Neural crest cell (in vitro differentiated cells): Measurements from ENCODE around the gene FSD1. TPM values are rescaled to one million over a fixed set of nuclear protein-coding genes. Genes with fewer than 3 reads are reported as not detected.
A peak's percentile ranks its signal among the peaks of the same experiment; 100 is the strongest.

Source experiments
- DNase-seq: peaks from one replicate; pipeline ENCODE4 v3.0.0; 2021; ENCODE audit warnings: low read depth, mixed read lengths, low spot score
- H3K27ac Mint-ChIP-seq: one replicate; pipeline ENCODE4 v1.8.0; 2021; ENCODE audit warnings: mild to moderate bottlenecking, mixed read lengths; ENCODE audit not compliant: unreplicated experiment
- H3K27me3 Mint-ChIP-seq: 2 replicates; pipeline ENCODE4 v1.8.0; 2021; ENCODE audit warnings: low read depth, mild to moderate bottlenecking, mixed read lengths
- H3K36me3 Mint-ChIP-seq: 2 replicates; pipeline ENCODE4 v1.8.0; 2021; ENCODE audit warnings: low read depth, mild to moderate bottlenecking, mixed read lengths
- H3K4me1 Mint-ChIP-seq: 2 replicates; pipeline ENCODE4 v1.8.0; 2021; ENCODE audit warnings: mixed read lengths
- H3K4me3 Mint-ChIP-seq: one replicate; pipeline ENCODE4 v1.8.0; 2021; ENCODE audit warnings: mild to moderate bottlenecking, mixed read lengths
- H3K9me3 Mint-ChIP-seq: 2 replicates; pipeline ENCODE4 v1.8.0; 2021; ENCODE audit warnings: mixed read lengths
- CTCF ChIP-seq: fragments of 200-600 bp; sonication (generic); conservative IDR thresholded peaks from 2 replicates; pipeline ENCODE4 v1.5.0; 2021; ENCODE audit warnings: antibody characterized with exemption, mild to moderate bottlenecking
- total RNA-seq: library from RNA; stranded (reverse); gene quantifications from 2 replicates; pipeline ENCODE4 v1.2.1, GENCODE V29; 2021

The FSD1 gene
- total RNA-seq, 1 donor from 2014 or later = 51.9 TPM

DNA sequence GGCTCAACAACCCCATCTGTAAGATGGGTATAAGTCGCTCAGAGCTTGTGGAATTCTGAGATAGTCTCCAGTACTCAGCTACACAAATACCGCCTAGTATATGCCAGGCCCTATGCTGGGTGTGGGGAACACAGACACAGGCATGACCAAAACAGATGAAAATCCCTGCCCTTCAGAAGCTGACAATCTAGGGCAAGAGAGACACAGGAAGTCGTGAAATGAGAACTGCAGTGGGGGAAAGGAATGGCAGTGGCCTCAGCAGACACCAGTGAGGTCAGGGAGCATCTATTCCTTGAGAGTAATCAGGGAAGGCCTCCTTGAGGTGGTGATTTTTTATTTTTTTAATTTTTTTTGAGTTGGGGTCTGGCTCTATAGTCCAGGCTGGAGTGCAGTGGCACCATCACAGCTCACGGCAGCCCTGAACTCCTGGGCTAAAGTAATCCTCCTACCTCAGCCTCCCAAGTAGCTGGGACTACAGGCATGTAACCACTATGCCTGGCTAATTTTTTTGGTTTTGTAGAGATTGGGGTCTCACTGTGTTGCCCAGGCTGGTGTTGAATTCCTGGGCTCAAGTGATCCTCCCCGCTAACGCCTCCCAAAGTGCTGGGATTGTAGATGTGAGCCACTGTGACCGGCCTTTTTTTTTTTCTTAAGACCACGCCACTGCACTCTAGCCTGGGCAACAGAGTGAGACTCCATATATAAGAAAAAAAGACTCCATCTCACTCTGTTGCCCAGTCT, 5.4 kb upstream of the FSD1 start:
- H3K36me3 Mint-ChIP-seq = no peaks in the 10 kb centered on the region
- DNase-seq = no peak
- H3K4me1 Mint-ChIP-seq = peaks cover 8% of the 10 kb centered on the region
- H3K27ac Mint-ChIP-seq = no peak overlapping the region
- H3K9me3 Mint-ChIP-seq = no peaks in the 10 kb centered on the region
- no peak for TF ChIP-seq CTCF
- H3K4me3 Mint-ChIP-seq = no peak overlapping the region
- H3K27me3 Mint-ChIP-seq = peaks cover 4% of the 10 kb centered on the region

DNA sequence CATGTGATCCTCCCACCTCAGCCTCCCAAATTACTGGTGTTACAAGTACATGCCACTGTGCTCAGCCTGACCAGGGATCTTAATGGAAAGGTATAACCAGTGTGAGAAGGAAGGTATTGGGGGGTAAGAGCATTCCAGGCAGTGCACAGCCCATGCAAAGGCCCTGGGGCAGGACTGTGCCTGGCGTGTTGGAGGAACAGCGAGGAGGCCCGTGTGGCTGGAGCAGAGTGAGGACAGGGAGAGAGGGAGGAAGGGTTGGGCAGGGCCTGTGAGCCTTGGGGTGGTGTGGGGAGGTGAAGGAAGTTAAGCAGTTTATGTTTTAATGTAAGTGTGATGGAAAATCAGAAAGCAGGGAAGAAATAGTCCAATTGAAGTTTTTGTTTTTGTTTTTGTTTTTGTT, 3.8 kb upstream of the FSD1 start:
- no peak overlapping the region for H3K4me3 Mint-ChIP-seq
- no peak for TF ChIP-seq CTCF
- H3K9me3 Mint-ChIP-seq = no peaks in the 10 kb centered on the region
- no peak for DNase-seq
- H3K36me3 Mint-ChIP-seq = no peaks in the 10 kb centered on the region
- peaks cover 12% of the 10 kb centered on the region for H3K4me1 Mint-ChIP-seq
- H3K27me3 Mint-ChIP-seq = no peaks in the 10 kb centered on the region
- H3K27ac Mint-ChIP-seq = no peak overlapping the region

DNA sequence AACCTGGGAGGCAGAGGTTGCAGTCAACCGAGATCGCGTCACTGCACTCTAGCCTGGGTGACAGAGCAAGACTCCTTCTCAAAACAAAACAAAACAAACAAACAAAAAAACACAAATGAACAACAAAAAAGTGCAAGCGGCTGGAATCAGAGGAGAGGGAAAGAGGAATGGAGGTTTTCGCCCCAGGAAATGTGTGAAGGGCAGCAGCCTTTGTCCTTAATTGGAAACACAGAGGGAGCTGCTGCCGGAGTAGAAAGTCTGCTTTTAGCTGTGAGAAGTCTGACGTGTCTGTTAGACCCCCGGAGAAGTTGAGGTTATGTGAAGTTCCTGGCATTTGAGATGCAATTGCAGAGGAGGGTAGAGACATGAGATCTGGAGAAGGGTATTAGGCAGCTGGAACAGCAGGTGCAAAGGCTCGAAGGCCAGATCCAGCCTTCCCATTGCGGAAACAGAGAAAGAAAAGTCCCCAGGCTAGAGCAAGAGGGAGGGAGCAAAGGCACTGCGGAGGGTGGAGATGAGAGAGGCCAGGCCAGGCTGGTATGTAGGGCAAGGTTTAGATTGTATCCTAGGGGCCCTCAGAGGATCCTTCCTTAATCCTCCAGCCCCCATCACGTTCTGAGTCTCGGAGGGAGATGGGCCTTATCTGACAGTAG, 2.7 kb upstream of the FSD1 start:
- no peaks in the 10 kb centered on the region for H3K36me3 Mint-ChIP-seq
- H3K4me1 Mint-ChIP-seq = peaks cover 12% of the 10 kb centered on the region
- H3K27me3 Mint-ChIP-seq = no peaks in the 10 kb centered on the region
- peak overlapping the region; percentile 76 for H3K27ac Mint-ChIP-seq
- DNase-seq = no peak
- H3K9me3 Mint-ChIP-seq = no peaks in the 10 kb centered on the region
- no peak for TF ChIP-seq CTCF
- peak overlapping the region; percentile 31 for H3K4me3 Mint-ChIP-seq

GRCh38 chr19:4302243-4302640, 2.2 kb upstream of the FSD1 start, which contains the start of gene TMIGD2:
TMIGD2 (minus strand) TSS chr19:4302389; CDS start chr19:4302385, 4 bp downstream.
- H3K27ac Mint-ChIP-seq = peak within 1 kb of the TSS; percentile 76
- no peaks in the 10 kb centered on the region for H3K9me3 Mint-ChIP-seq
- TF ChIP-seq CTCF = no peak
- peaks cover 12% of the 10 kb centered on the region for H3K4me1 Mint-ChIP-seq
- H3K36me3 Mint-ChIP-seq = no peaks in the 10 kb centered on the region
- peak within 1 kb of the TSS; percentile 31 for H3K4me3 Mint-ChIP-seq
- no peak for DNase-seq
- H3K27me3 Mint-ChIP-seq = no peaks in the 10 kb centered on the region

GRCh38 chr19:4303819-4304537, 420 bp upstream of the FSD1 start:
- H3K4me3 Mint-ChIP-seq = peak overlapping the region; percentile 84
- H3K27me3 Mint-ChIP-seq = no peaks in the 10 kb centered on the region
- TF ChIP-seq CTCF = no peak
- peak overlapping the region; percentile 67 for H3K27ac Mint-ChIP-seq
- H3K4me1 Mint-ChIP-seq = peaks cover 12% of the 10 kb centered on the region
- DNase-seq = no peak
- H3K9me3 Mint-ChIP-seq = no peaks in the 10 kb centered on the region
- H3K36me3 Mint-ChIP-seq = no peaks in the 10 kb centered on the region
